GM12891 (cell line): ENCODE results near the gene TAF8.
A peak's percentile ranks its signal among the peaks of the same experiment; 100 is the strongest.

Source experiments
- PAX5 ChIP-seq: IDR thresholded peaks from 2 replicates; pipeline ENCODE4 v1.6.1; 2011; ENCODE audit warnings: low read length, moderate library complexity, mild to moderate bottlenecking; ENCODE audit not compliant: insufficient read depth, severe bottlenecking
- POLR2A ChIP-seq: IDR thresholded peaks from 2 replicates; pipeline ENCODE4 v1.6.1; 2011; ENCODE audit warnings: low read depth, low read length, control low read depth
- POLR2AphosphoS5 ChIP-seq: IDR thresholded peaks from 2 replicates; pipeline ENCODE4 v1.6.1; 2011; ENCODE audit warnings: low read depth, low read length, control low read depth
- SPI1 ChIP-seq: IDR thresholded peaks from 2 replicates; pipeline ENCODE4 v1.6.1; 2011; ENCODE audit warnings: low read depth, low read length, control low read depth
- TAF1 ChIP-seq: IDR thresholded peaks from 2 replicates; pipeline ENCODE4 v1.6.1; 2011; ENCODE audit warnings: low read depth, low read length, control low read depth

DNA sequence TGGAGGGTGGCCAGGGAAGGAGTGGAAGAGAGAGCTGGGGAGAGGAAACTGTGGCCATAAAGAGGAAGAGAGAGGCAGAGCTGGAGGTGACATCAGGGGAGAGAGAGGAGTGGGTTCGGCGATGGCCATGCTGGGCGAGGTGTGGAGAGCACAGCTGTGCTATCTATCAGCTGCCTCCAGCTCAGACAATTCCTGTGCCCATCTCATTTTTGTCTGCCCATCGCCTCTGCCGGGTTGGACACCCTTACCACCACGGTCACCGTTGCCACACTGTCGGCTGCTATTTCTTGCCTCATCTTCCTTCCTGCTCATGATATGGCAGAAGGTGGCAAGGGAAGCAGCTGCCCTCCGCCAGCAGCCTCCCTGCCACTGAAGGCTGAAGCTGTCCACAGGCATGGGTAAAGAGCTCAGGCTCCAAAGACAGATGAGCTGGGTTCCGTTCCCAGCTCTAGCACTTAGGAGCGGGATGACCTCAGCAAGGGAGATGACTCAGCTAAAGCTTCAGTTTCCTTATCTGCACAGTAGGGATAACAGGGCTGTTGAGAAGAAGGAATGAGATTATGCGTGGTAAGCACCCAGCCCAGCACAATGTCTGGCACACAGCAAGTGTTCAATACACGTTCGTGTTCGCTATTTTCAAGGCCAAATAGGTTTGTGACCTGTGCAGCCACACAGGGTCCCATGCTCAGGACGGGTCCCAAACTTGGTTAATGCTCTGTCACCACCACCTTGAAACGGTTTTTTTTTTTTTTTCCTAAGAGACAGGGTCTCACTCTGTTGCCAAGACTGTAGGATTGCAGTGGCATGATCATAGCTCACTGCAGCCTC is 21.9 kb upstream of the TAF8 start:
- TF ChIP-seq POLR2A = no peak
- no peak for TF ChIP-seq PAX5
- TF ChIP-seq POLR2AphosphoS5 = no peak
- TF ChIP-seq SPI1 = peak; percentile 76
- no peak for TF ChIP-seq TAF1
